Stimulated activated CD4-positive, alpha-beta T cell treated with anti-CD3 and anti-CD28 coated beads, Interleukin-15, amount 100 ng/mL, for 1 hour (primary cell): Measurements from ENCODE around the gene RSPO4.
"Not testable (repeated sequence)": the region's sequence is repeated elsewhere in the genome, so short reads cannot be mapped to it uniquely, and the experiment has no call there.

ENCODE experiments used
- DNase-seq, 2 donors: peaks; one replicate each; pipeline ENCODE4 v3.0.0-alpha.2; 2020; ENCODE audit warnings: low read depth in 1 of 2, low spot score in 1 of 2

RSPO4 gene

GRCh38 chr20:1005452-1006027, 3.4 kb upstream of the RSPO4 start:
- DNase-seq = no peak

GRCh38 chr20:1003920-1004697, 2.0 kb upstream of the RSPO4 start:
- DNase-seq = no peak

GRCh38 chr20:1002682-1003561, 811 bp upstream of the RSPO4 start:
- no peak for DNase-seq

- DNase-seq = no peak
Measured at GRCh38 chr20:1001116-1001515, 995 bp downstream of the RSPO4 start.

GRCh38 chr20:998231-998830, 3.8 kb downstream of the RSPO4 start:
- no peak for DNase-seq

GRCh38 chr20:997486-997885, 4.6 kb downstream of the RSPO4 start:
- no peak for DNase-seq

GRCh38 chr20:997016-997415, 5.1 kb downstream of the RSPO4 start:
- no peak for DNase-seq

GRCh38 chr20:995170-995569, 6.9 kb downstream of the RSPO4 start:
- DNase-seq = no peak

GRCh38 chr20:992801-993535, 9.1 kb downstream of the RSPO4 start:
- DNase-seq = no peak

GRCh38 chr20:991850-992249, 10.3 kb downstream of the RSPO4 start:
- DNase-seq = no peak

- DNase-seq = no peak
Measured at GRCh38 chr20:990293-990959, 11.7 kb downstream of the RSPO4 start.

GRCh38 chr20:988272-988671, 13.8 kb downstream of the RSPO4 start:
- no peak for DNase-seq

- DNase-seq = no peak
Measured at GRCh38 chr20:987677-988076, 14.4 kb downstream of the RSPO4 start.

- no peak for DNase-seq
Measured at GRCh38 chr20:986733-987355, 15.3 kb downstream of the RSPO4 start.

- not testable (repeated sequence) for DNase-seq
Measured at GRCh38 chr20:984994-985393, 17.1 kb downstream of the RSPO4 start.

GRCh38 chr20:982754-983153, 19.4 kb downstream of the RSPO4 start:
- DNase-seq = no peak

GRCh38 chr20:977021-977420, 25.1 kb downstream of the RSPO4 start:
- no peak for DNase-seq

- DNase-seq = no peak
Measured at GRCh38 chr20:976033-976432, 26.1 kb downstream of the RSPO4 start.

- DNase-seq = no peak
Measured at GRCh38 chr20:973785-974194, 28.3 kb downstream of the RSPO4 start.

- no peak for DNase-seq
Measured at GRCh38 chr20:972256-972655, 29.9 kb downstream of the RSPO4 start.
